Fibroblast of peridontal ligament (primary cell): ENCODE measurements around the gene JAG1.
"Not testable (repeated sequence)": the region's sequence is repeated elsewhere in the genome, so short reads cannot be mapped to it uniquely, and the experiment has no call there.

Experiments used
- DNase-seq: peaks from one replicate; pipeline ENCODE4 v3.0.0-alpha.2; 2010; ENCODE audit errors: extremely low read depth

Gene JAG1

GRCh38 chr20:10611357-10611756, 62.4 kb downstream of the JAG1 start:
- peak; percentile 49 for DNase-seq

GRCh38 chr20:10610251-10610650, 63.5 kb downstream of the JAG1 start:
- no peak for DNase-seq

- DNase-seq: peak; percentile 68
Measured at GRCh38 chr20:10609770-10610169, 64.0 kb downstream of the JAG1 start.

GRCh38 chr20:10609276-10609675, 64.5 kb downstream of the JAG1 start:
- peak; percentile 95 for DNase-seq

GRCh38 chr20:10605547-10606195, 68.1 kb downstream of the JAG1 start:
- DNase-seq: no peak

- peak; percentile 52 for DNase-seq
Measured at GRCh38 chr20:10604865-10605440, 68.8 kb downstream of the JAG1 start.

GRCh38 chr20:10603971-10604864, 69.6 kb downstream of the JAG1 start:
- DNase-seq: peak; percentile 91

GRCh38 chr20:10603378-10603777, 70.4 kb downstream of the JAG1 start:
- DNase-seq: no peak

GRCh38 chr20:10602221-10602871, 71.5 kb downstream of the JAG1 start:
- no peak for DNase-seq

- no peak for DNase-seq
Measured at GRCh38 chr20:10597637-10598036, 76.2 kb downstream of the JAG1 start.

- DNase-seq: peak; percentile 89
Measured at GRCh38 chr20:10596710-10597121, 77.1 kb downstream of the JAG1 start.

GRCh38 chr20:10595985-10596384, 77.8 kb downstream of the JAG1 start:
- DNase-seq: no peak

GRCh38 chr20:10595266-10595665, 78.5 kb downstream of the JAG1 start:
- peak; percentile 39 for DNase-seq

GRCh38 chr20:10594296-10594868, 79.4 kb downstream of the JAG1 start:
- DNase-seq: no peak

- peak; percentile 24 for DNase-seq
Measured at GRCh38 chr20:10591946-10592521, 81.8 kb downstream of the JAG1 start.

GRCh38 chr20:10590950-10591671, 82.7 kb downstream of the JAG1 start:
- no peak for DNase-seq

- DNase-seq: not testable (repeated sequence)
Measured at GRCh38 chr20:10590446-10590845, 83.4 kb downstream of the JAG1 start.
